Measurements from ENCODE around the gene LRCH4.
"Not testable (repeated sequence)": the region's sequence is repeated elsewhere in the genome, so short reads cannot be mapped to it uniquely, and the experiment has no call there.

Gene LRCH4

DNA sequence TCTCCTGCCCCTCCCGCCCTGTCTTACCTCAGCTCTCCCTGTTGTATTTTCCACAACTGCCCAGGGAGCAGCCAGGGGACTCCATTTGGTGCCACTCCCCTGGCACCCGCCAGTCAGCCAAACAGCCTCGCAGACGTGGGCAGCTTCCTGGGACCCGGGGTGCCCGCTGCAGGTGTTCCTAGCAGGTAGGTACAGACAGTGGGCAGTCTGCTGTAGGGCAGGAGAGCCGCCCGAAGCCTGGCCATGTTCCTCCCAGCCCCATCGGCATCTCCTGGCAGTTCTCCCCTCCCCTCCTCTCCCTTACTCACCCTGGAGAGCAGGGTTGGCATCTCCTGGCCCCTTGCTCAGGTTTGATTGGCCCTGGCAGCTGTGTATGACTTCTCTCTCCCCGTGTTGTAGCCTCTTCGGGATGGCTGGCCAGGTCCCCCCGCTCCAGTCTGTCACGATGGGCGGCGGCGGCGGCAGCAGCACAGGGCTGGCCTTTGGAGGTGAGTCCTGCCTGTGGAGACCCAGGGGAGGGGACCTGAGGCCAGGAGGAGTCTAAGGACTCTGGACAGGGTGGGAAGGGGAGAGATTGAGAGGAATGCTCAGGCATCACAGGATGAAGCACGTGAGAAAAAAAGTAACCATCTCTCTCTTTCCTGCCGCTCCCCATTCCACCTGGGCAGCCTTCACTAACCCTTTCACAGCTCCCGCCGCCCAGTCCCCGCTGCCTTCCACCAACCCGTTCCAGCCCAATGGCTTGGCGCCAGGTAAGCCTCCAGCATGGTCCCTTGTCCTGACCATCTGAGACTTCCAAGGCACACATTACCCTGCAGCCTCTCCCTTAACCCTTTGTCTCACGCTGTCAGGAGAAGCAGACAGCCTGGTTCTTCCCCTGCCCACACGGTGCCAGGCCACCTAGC is 23.5 kb downstream of the LRCH4 start:
- Histone ChIP-seq H3K9me3 (ENCODE audit: control insufficient read depth in 5 of 5, low read length in 5 of 5) (no peaks in the 10 kb centered on the region), H3K4me3 (ENCODE audit: low read depth in 1 of 5, low read length in 5 of 5) (no peak overlapping the region), H3K4me1 (ENCODE audit: control insufficient read depth in 5 of 5, insufficient read depth in 5 of 5, low read length in 5 of 5) (peaks cover 1 to 57% (median 20%) of the 10 kb centered on the region in 5 donors), H3K27me3 (ENCODE audit: control insufficient read depth in 5 of 5, insufficient read depth in 4 of 5, low read length in 5 of 5) (no peaks in the 10 kb centered on the region), H3K36me3 (ENCODE audit: control insufficient read depth in 5 of 5, insufficient read depth in 5 of 5, low read length in 5 of 5) (peaks cover 0 to 18% (median 7%) of the 10 kb centered on the region in 5 donors), H3K27ac (ENCODE audit: low read depth, low read length) (no peak overlapping the region), H3K9ac (ENCODE audit: low read length in 5 of 5) (peak overlapping the region in 1 of 5 donors; percentile 23)

GRCh38 chr7:100561491-100562194 is 24.3 kb downstream of the LRCH4 start:
- H3K4me1 ChIP-seq (ENCODE audit: control insufficient read depth in 5 of 5, insufficient read depth in 5 of 5, low read length in 5 of 5): peaks cover 1 to 52% (median 22%) of the 10 kb centered on the region in 5 donors
- no peak overlapping the region for H3K27ac ChIP-seq (ENCODE audit: low read depth, low read length)
- H3K9ac ChIP-seq (ENCODE audit: low read length in 5 of 5): peak overlapping the region in 2 of 5 donors; percentile 23 to 50
- H3K27me3 ChIP-seq (ENCODE audit: control insufficient read depth in 5 of 5, insufficient read depth in 4 of 5, low read length in 5 of 5): no peaks in the 10 kb centered on the region
- H3K36me3 ChIP-seq (ENCODE audit: control insufficient read depth in 5 of 5, insufficient read depth in 5 of 5, low read length in 5 of 5): peaks cover 0 to 20% (median 7%) of the 10 kb centered on the region in 5 donors
- no peaks in the 10 kb centered on the region for H3K9me3 ChIP-seq (ENCODE audit: control insufficient read depth in 5 of 5, low read length in 5 of 5)
- no peak overlapping the region for H3K4me3 ChIP-seq (ENCODE audit: low read depth in 1 of 5, low read length in 5 of 5)

GRCh38 chr7:100559127-100559526 is 26.8 kb downstream of the LRCH4 start:
- Histone ChIP-seq H3K27me3 (ENCODE audit: control insufficient read depth in 5 of 5, insufficient read depth in 4 of 5, low read length in 5 of 5) (no peaks in the 10 kb centered on the region), H3K4me1 (ENCODE audit: control insufficient read depth in 5 of 5, insufficient read depth in 5 of 5, low read length in 5 of 5) (peaks cover 1 to 52% (median 23%) of the 10 kb centered on the region in 5 donors), H3K27ac (ENCODE audit: low read depth, low read length) (no peak overlapping the region), H3K36me3 (ENCODE audit: control insufficient read depth in 5 of 5, insufficient read depth in 5 of 5, low read length in 5 of 5) (peaks cover 0 to 33% (median 16%) of the 10 kb centered on the region in 5 donors), H3K9me3 (ENCODE audit: control insufficient read depth in 5 of 5, low read length in 5 of 5) (no peaks in the 10 kb centered on the region), H3K4me3 (ENCODE audit: low read depth in 1 of 5, low read length in 5 of 5) (no peak overlapping the region), H3K9ac (ENCODE audit: low read length in 5 of 5) (no peak overlapping the region)

DNA sequence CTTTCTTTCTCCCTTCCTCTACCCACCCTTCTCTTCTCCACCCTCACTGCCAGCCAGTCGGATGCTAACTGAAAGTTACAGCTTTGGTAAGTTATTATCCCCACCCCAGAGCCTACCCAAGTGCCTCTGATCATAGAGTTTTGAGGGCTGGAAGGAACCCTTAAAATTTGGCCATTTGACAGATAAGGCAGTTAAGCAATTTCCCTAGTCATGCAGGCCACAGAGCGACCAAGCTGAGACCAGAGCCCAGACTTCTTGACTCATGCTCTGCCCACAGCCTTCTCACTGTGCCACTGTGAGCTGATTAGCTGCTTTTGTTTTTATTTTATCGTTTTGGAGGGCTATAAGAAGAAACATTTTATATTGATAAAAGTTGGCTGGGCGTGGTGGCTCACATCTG is 29.4 kb downstream of the LRCH4 start:
- H3K9ac ChIP-seq (ENCODE audit: low read length in 5 of 5): no peak overlapping the region
- peaks cover 0 to 37% (median 30%) of the 10 kb centered on the region in 5 donors for H3K36me3 ChIP-seq (ENCODE audit: control insufficient read depth in 5 of 5, insufficient read depth in 5 of 5, low read length in 5 of 5)
- H3K4me3 ChIP-seq (ENCODE audit: low read depth in 1 of 5, low read length in 5 of 5): no peak overlapping the region
- no peaks in the 10 kb centered on the region for H3K27me3 ChIP-seq (ENCODE audit: control insufficient read depth in 5 of 5, insufficient read depth in 4 of 5, low read length in 5 of 5)
- H3K4me1 ChIP-seq (ENCODE audit: control insufficient read depth in 5 of 5, insufficient read depth in 5 of 5, low read length in 5 of 5): peaks cover 1 to 26% (median 11%) of the 10 kb centered on the region in 5 donors
- no peak overlapping the region for H3K27ac ChIP-seq (ENCODE audit: low read depth, low read length)
- no peaks in the 10 kb centered on the region for H3K9me3 ChIP-seq (ENCODE audit: control insufficient read depth in 5 of 5, low read length in 5 of 5)

DNA sequence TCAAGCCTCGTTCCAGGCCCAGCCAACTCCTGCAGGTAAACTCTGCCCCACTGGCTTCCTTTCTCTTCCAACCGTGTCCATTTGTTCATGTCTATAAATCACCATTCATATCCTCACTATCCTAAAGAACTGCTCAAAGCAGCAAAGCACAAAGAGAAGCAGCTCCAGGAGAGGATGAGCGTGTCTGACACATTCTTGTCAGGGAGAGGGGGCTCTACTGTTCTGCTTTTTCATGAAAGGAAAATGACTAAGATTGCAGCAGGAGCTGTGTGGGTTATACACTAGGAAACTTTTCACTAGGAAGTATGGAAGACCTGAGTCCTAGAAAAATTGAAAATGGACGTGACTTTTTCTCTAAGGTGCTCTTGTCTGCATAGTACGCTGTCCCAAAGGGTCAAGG is 30.2 kb downstream of the LRCH4 start:
- Histone ChIP-seq H3K27ac (ENCODE audit: low read depth, low read length) (no peak overlapping the region), H3K27me3 (ENCODE audit: control insufficient read depth in 5 of 5, insufficient read depth in 4 of 5, low read length in 5 of 5) (no peaks in the 10 kb centered on the region), H3K4me1 (ENCODE audit: control insufficient read depth in 5 of 5, insufficient read depth in 5 of 5, low read length in 5 of 5) (peaks cover 1 to 20% (median 10%) of the 10 kb centered on the region in 5 donors), H3K4me3 (ENCODE audit: low read depth in 1 of 5, low read length in 5 of 5) (no peak overlapping the region), H3K9ac (ENCODE audit: low read length in 5 of 5) (peak overlapping the region in 1 of 5 donors; percentile 12), H3K36me3 (ENCODE audit: control insufficient read depth in 5 of 5, insufficient read depth in 5 of 5, low read length in 5 of 5) (peaks cover 0 to 37% (median 30%) of the 10 kb centered on the region in 5 donors), H3K9me3 (ENCODE audit: control insufficient read depth in 5 of 5, low read length in 5 of 5) (no peaks in the 10 kb centered on the region)

DNA sequence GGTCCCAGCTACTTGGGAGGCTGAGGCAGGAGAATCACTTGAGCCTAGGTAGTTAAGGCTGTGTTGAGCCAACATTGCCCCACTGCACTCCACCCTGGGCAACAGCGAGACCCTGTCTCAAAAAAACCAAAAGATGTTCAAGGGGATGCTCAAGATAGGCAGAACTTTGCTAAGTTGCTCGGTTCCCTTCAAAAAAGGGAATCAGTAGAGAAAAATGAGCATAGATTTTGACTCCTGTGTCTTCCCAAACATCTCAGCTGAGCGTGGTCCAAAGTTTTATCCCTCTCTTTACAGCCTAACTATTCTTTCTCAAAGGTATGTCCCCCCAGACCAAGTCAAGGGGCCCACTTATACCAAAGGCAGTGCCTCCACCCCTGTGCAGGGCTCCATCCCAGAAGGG is 32.9 kb downstream of the LRCH4 start:
- Histone ChIP-seq H3K4me3 (ENCODE audit: low read depth in 1 of 5, low read length in 5 of 5) (no peak overlapping the region), H3K27ac (ENCODE audit: low read depth, low read length) (no peak overlapping the region), H3K4me1 (ENCODE audit: control insufficient read depth in 5 of 5, insufficient read depth in 5 of 5, low read length in 5 of 5) (peaks cover 0 to 11% (median 9%) of the 10 kb centered on the region in 5 donors), H3K27me3 (ENCODE audit: control insufficient read depth in 5 of 5, insufficient read depth in 4 of 5, low read length in 5 of 5) (no peaks in the 10 kb centered on the region), H3K9ac (ENCODE audit: low read length in 5 of 5) (no peak overlapping the region), H3K9me3 (ENCODE audit: control insufficient read depth in 5 of 5, low read length in 5 of 5) (no peaks in the 10 kb centered on the region), H3K36me3 (ENCODE audit: control insufficient read depth in 5 of 5, insufficient read depth in 5 of 5, low read length in 5 of 5) (peaks cover 2 to 39% (median 35%) of the 10 kb centered on the region in 5 donors)

DNA sequence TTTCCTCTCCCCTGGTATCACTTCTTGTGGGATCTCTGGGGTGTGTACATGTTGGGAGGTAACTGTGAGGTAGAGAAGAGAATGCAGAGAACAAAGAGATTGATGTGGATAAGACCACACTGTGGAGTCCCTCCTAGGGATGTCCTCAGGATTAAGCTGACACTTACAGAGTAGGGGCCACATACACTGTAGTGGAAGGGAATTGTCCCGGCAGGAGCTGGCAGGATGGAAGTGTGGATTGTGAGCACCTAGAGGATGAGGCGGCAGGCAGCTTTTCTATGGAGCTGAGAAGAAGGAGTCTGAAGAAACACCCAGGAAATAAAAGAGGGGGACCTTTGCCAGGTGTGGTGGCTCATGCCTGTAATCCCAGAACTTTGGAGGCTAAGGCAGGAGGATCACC is 33.4 kb downstream of the LRCH4 start:
- no peak overlapping the region for H3K27ac ChIP-seq (ENCODE audit: low read depth, low read length)
- peaks cover 2 to 39% (median 35%) of the 10 kb centered on the region in 5 donors for H3K36me3 ChIP-seq (ENCODE audit: control insufficient read depth in 5 of 5, insufficient read depth in 5 of 5, low read length in 5 of 5)
- no peak overlapping the region for H3K4me3 ChIP-seq (ENCODE audit: low read depth in 1 of 5, low read length in 5 of 5)
- no peaks in the 10 kb centered on the region for H3K9me3 ChIP-seq (ENCODE audit: control insufficient read depth in 5 of 5, low read length in 5 of 5)
- H3K9ac ChIP-seq (ENCODE audit: low read length in 5 of 5): no peak overlapping the region
- H3K4me1 ChIP-seq (ENCODE audit: control insufficient read depth in 5 of 5, insufficient read depth in 5 of 5, low read length in 5 of 5): peaks cover 0 to 16% (median 14%) of the 10 kb centered on the region in 5 donors
- no peaks in the 10 kb centered on the region for H3K27me3 ChIP-seq (ENCODE audit: control insufficient read depth in 5 of 5, insufficient read depth in 4 of 5, low read length in 5 of 5)

DNA sequence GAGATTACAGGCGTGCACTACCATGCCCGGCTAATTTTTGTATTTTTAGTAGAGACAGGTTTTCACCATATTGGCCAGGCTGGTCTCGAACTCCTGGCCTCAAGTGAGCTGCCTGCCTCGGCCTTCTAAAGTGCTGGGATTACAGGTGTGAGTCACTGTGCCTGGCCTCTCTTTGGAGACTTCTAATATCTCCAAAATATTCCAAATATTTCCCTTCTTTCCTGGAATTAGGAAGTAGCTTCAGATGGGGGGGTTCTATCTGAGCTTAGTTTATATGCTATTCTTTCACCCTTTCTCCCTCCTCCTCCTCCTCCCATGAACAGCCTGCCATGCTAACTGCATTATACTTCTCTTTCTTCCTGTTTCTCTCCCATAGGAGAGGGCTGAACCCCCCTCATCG is 37.5 kb downstream of the LRCH4 start:
- H3K27me3 ChIP-seq (ENCODE audit: control insufficient read depth in 5 of 5, insufficient read depth in 4 of 5, low read length in 5 of 5); H3K9ac ChIP-seq (ENCODE audit: low read length in 5 of 5); H3K4me3 ChIP-seq (ENCODE audit: low read depth in 1 of 5, low read length in 5 of 5); H3K9me3 ChIP-seq (ENCODE audit: control insufficient read depth in 5 of 5, low read length in 5 of 5): not testable (repeated sequence)
- peak overlapping the region; percentile 35 for H3K27ac ChIP-seq (ENCODE audit: low read depth, low read length)
- H3K36me3 ChIP-seq (ENCODE audit: control insufficient read depth in 5 of 5, insufficient read depth in 5 of 5, low read length in 5 of 5): peaks cover 2 to 23% (median 14%) of the 10 kb centered on the region in 5 donors
- peaks cover 6 to 52% (median 15%) of the 10 kb centered on the region in 5 donors for H3K4me1 ChIP-seq (ENCODE audit: control insufficient read depth in 5 of 5, insufficient read depth in 5 of 5, low read length in 5 of 5)

DNA sequence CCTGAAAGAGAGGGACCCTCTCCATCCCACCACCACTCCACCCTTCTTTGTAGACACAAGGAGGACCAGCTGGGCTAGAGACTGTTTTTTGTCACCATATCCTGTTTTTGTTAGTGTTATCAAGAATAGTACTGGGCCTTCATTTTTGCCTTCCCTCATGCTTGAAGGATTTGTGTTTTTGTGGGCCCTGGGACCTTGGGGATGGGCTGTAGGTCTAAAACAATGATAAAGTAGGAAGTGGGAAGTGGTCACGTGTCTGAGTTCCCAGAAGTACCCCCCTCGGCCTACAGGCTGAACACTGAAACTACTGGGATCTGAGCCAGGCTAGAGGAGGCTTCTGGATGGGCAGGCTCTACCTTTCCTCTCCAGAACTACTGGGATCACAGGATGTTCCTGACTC is 38.1 kb downstream of the LRCH4 start:
- peaks cover 6 to 52% (median 15%) of the 10 kb centered on the region in 5 donors for H3K4me1 ChIP-seq (ENCODE audit: control insufficient read depth in 5 of 5, insufficient read depth in 5 of 5, low read length in 5 of 5)
- peaks cover 2 to 19% (median 8%) of the 10 kb centered on the region in 5 donors for H3K36me3 ChIP-seq (ENCODE audit: control insufficient read depth in 5 of 5, insufficient read depth in 5 of 5, low read length in 5 of 5)
- H3K27me3 ChIP-seq (ENCODE audit: control insufficient read depth in 5 of 5, insufficient read depth in 4 of 5, low read length in 5 of 5): no peaks in the 10 kb centered on the region
- H3K9me3 ChIP-seq (ENCODE audit: control insufficient read depth in 5 of 5, low read length in 5 of 5): no peaks in the 10 kb centered on the region
- peak overlapping the region; percentile 35 for H3K27ac ChIP-seq (ENCODE audit: low read depth, low read length)
- H3K9ac ChIP-seq (ENCODE audit: low read length in 5 of 5): peak overlapping the region in 1 of 5 donors; percentile 56
- no peak overlapping the region for H3K4me3 ChIP-seq (ENCODE audit: low read depth in 1 of 5, low read length in 5 of 5)

All from subcutaneous abdominal adipose tissue (tissue), 5 donors.